ENCODE results near the gene EPN3. TPM values are rescaled to one million over a fixed set of nuclear protein-coding genes. Genes with fewer than 3 reads are reported as not detected.

EPN3 gene
- total RNA-seq, 2 donors from 2014 or later = not detected

DNA sequence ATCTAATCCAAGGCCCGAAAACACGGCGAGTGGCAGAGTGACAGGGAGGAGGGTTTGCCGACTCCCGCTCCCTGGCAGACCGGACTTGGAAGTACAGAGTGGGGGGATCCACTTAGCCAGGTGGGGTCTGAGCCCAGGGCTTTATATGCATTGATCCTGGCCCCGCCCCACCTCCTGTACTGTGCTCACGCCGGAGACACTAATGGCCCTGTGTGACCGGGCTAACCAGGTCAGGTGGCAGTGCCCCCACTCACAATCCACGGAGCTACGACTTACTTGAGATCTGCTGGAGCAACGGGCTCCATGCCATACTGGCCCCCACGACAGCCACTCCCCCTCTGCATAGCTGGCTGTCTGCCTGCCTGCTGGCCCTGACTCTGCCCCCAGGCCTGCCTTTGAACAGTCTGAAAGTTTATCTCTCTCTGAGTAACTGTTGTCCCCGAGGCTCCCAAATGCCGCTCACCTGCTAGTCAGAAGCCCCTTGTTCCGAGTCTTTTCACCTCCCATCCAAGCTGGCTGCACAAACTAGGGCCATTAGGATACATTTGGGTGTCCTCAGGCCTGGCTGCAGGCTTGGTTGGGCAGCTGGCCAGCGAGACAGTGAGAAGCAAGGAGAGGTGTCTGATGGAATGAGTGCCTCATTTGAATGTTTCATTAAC, 56.0 kb downstream of the EPN3 start:
- no peak overlapping the region for H3K4me3 Mint-ChIP-seq
- H3K36me3 Mint-ChIP-seq (ENCODE audit: low read depth) = no peaks in the 10 kb centered on the region
- ATAC-seq (no peak), DNase-seq (no peak)
- peaks cover 3% of the 10 kb centered on the region for H3K4me1 Mint-ChIP-seq
- no peaks in the 10 kb centered on the region for H3K9me3 ChIP-seq (ENCODE audit: control insufficient read depth, low read length, poor library complexity, severe bottlenecking)
- peaks cover 25% of the 10 kb centered on the region for H3K27me3 Mint-ChIP-seq
- no peak overlapping the region for H3K27ac Mint-ChIP-seq

DNA sequence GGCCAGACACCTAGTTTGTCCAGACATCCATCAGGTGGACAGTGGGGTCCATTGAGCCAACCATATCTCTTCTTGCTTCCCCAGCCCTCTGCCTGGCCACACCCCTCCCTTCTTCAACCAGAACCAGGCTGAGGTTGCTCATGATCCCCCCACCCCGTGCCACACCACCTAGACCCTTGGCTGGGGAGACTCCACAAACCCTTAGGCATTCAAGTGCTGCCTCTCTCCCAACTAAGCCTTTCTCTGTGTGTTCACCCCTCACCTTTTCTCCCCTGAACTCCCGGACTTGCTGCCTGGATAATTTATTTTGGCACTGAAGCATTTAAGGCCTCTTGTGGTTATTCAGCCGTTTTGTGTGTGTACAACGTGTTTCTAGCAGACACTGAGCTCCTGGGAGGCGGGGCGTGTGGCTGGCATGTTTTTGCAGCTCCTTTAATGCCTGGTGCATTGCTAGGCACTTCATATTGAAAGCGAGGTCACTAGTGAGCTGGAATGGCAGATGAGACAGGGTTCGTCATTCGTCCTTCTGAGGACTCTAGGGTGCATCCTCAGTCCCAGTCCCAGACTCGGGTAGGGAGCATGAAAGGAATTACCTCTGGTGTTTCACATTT, 56.7 kb downstream of the EPN3 start:
- ATAC-seq (no peak), DNase-seq (no peak)
- no peak overlapping the region for H3K27ac Mint-ChIP-seq
- H3K27me3 Mint-ChIP-seq = peaks cover 19% of the 10 kb centered on the region
- H3K4me3 Mint-ChIP-seq = no peak overlapping the region
- peaks cover 3% of the 10 kb centered on the region for H3K4me1 Mint-ChIP-seq
- H3K9me3 ChIP-seq (ENCODE audit: control insufficient read depth, low read length, poor library complexity, severe bottlenecking) = no peaks in the 10 kb centered on the region
- H3K36me3 Mint-ChIP-seq (ENCODE audit: low read depth) = no peaks in the 10 kb centered on the region

DNA sequence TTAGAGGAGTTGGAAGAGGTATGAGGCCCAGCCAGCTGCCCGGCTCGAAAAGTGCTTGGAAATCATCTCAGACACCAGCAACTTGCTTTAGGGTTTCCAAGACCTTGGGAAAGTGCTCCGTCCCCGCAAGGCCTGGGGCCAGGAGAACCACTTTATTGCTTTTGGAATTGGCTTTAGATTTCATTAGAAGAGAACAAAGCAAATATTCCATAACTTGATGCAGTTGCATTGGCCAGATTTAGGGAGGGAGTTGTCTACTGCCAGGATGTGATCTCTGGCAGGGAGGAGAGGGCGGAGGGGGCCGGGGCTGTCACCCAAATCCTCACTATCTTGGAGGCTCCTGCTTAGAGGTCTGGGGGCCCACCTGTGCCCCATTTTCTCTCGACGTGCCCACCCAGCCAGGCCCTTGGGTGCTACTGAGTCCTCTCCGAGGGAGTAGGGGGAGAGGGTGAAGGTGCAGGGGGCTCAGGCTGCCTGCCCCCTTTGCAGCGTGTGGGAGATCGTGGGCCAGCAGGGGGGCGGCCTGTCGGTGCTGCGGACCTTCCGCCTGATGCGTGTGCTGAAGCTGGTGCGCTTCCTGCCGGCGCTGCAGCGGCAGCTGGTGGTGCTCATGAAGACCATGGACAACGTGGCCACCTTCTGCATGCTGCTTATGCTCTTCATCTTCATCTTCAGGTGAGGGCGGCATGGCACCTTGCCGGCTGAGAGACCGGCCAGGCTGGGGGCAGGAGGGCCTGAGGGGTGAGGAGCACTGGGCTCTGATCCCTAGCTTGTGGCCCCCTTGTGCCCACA, 58.6 kb downstream of the EPN3 start:
- no peaks in the 10 kb centered on the region for H3K9me3 ChIP-seq (ENCODE audit: control insufficient read depth, low read length, poor library complexity, severe bottlenecking)
- H3K27me3 Mint-ChIP-seq = peaks cover 14% of the 10 kb centered on the region
- H3K4me3 Mint-ChIP-seq = no peak overlapping the region
- peaks cover 3% of the 10 kb centered on the region for H3K4me1 Mint-ChIP-seq
- H3K27ac Mint-ChIP-seq = no peak overlapping the region
- ATAC-seq (no peak), DNase-seq (no peak)
- no peaks in the 10 kb centered on the region for H3K36me3 Mint-ChIP-seq (ENCODE audit: low read depth)

DNA sequence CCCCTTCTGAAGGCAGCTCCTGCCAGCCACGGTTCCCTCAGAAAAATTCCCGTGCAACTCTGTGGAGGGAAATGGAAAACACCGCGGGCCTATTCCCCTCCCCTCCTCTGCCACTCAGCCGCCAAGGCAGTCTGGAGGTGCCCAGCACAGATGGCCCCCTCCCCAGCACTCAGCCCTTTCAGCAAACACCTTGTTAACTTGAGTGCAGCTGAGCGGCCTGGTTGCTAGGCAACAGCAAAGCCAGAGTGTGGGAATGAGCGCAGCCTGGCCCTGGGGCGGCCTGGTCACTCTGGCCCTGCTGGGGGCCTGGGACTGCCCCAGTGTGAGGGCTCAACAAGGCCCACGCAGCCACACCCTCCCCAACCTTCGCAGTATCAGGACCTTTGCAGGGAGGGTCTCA, 60.8 kb downstream of the EPN3 start:
- ATAC-seq (no peak), DNase-seq (no peak)
- H3K9me3 ChIP-seq (ENCODE audit: control insufficient read depth, low read length, poor library complexity, severe bottlenecking) = no peaks in the 10 kb centered on the region
- Mint-ChIP-seq H3K27ac (no peak overlapping the region), H3K36me3 (ENCODE audit: low read depth) (no peaks in the 10 kb centered on the region), H3K27me3 (peaks cover 14% of the 10 kb centered on the region), H3K4me3 (no peak overlapping the region), H3K4me1 (peaks cover 5% of the 10 kb centered on the region)

Other genes with a start within 250 kb of the EPN3 start
- 10 to 100 TPM; 19.2 to 20.4 TPM for gene XYLT2, start 186.6 kb upstream of the EPN3 start, total RNA-seq
- 10 to 100 TPM; 29.4 to 37.0 TPM for gene MRPL27, start 159.6 kb upstream of the EPN3 start, total RNA-seq
- 1 to 10 TPM in 1 of 2 donors, under 1 TPM in 1; 0.55 to 1.3 TPM for gene EME1, start 159.5 kb upstream of the EPN3 start, total RNA-seq
- 10 to 100 TPM; 45.2 to 51.9 TPM for gene LRRC59, start 135.2 kb upstream of the EPN3 start, total RNA-seq
- gene ACSF2, start 106.5 kb upstream of the EPN3 start, total RNA-seq = 10 to 100 TPM; 16.4 to 21.8 TPM
- not detected for gene CHAD, start 63.9 kb upstream of the EPN3 start, total RNA-seq
- 10 to 100 TPM; 49.2 to 59.6 TPM for gene RSAD1, start 53.9 kb upstream of the EPN3 start, total RNA-seq
- 1 to 10 TPM; 1.2 to 1.3 TPM for gene MYCBPAP, start 24.3 kb upstream of the EPN3 start, total RNA-seq
- 10 to 100 TPM; 11.3 to 16.4 TPM for gene SPATA20, start 14.4 kb downstream of the EPN3 start, total RNA-seq
- under 1 TPM; 0.05 to 0.18 TPM for gene CACNA1G, start 28.0 kb downstream of the EPN3 start, total RNA-seq
- 10 to 100 TPM in 1 of 2 donors, 1 to 10 TPM in 1; 3.3 to 58.0 TPM for gene ABCC3, start 102.1 kb downstream of the EPN3 start, total RNA-seq
- 10 to 100 TPM; 24.3 to 25.6 TPM for gene ANKRD40, start 175.2 kb downstream of the EPN3 start, total RNA-seq
- gene LUC7L3, start 186.9 kb downstream of the EPN3 start, total RNA-seq = 100 to 1,000 TPM; 129 to 155 TPM
- gene ANKRD40CL, start 234.8 kb downstream of the EPN3 start, total RNA-seq = not detected